GM12801 (cell line): ENCODE data around the gene MYMK.

Experiments
- CTCF ChIP-seq: IDR thresholded peaks from one replicate; pipeline ENCODE4 v1.5.1; 2011; ENCODE audit warnings: control low read depth; ENCODE audit not compliant: insufficient read length; ENCODE audit errors: extremely low read depth

Gene MYMK

GRCh38 chr9:133518706-133519449 lies 5.9 kb downstream of the MYMK start:
- no peak for TF ChIP-seq CTCF

DNA sequence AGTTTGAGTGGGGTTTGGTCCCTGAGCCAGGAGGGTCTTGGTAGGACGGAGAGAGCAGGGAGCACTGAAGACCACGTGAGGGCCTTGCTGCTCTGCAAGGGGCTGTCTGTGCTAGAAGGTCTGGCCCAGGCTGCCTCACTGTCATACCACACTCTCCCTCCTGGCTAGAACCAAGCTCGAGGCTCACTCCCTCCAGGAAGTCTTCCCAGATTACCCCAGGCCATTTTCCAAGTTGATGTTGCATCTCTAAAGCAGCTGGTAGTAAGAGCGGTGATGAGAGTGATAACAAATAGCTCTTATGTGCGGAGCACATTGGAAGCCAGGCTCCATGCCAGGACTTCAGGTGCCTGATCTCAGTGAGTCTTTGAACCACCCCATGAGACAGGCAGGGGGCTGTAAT lies 6.6 kb downstream of the MYMK start:
- TF ChIP-seq CTCF: no peak

DNA sequence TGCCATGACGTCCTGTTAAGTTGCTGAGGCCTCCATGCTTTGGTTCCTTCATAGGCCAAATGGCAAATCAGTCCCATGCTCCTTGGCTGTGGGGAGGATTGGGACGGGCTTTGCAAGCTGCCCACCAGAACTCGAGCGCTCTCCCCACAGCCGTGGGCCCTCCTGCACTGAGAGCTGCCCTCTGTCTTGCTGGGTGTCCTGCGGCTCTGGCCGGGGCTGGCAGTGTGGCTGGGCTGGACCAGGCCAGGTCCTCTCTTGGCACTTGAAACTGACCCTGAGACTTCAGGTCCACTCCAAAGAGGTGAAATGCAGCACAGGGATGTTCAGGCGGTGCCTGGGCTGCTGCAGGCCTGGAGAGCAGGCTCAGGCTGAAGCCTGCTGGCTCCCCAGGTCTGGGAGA lies 7.0 kb downstream of the MYMK start:
- TF ChIP-seq CTCF: no peak

- no peak for TF ChIP-seq CTCF
Observed at GRCh38 chr9:133516961-133517350, 7.8 kb downstream of the MYMK start.

DNA sequence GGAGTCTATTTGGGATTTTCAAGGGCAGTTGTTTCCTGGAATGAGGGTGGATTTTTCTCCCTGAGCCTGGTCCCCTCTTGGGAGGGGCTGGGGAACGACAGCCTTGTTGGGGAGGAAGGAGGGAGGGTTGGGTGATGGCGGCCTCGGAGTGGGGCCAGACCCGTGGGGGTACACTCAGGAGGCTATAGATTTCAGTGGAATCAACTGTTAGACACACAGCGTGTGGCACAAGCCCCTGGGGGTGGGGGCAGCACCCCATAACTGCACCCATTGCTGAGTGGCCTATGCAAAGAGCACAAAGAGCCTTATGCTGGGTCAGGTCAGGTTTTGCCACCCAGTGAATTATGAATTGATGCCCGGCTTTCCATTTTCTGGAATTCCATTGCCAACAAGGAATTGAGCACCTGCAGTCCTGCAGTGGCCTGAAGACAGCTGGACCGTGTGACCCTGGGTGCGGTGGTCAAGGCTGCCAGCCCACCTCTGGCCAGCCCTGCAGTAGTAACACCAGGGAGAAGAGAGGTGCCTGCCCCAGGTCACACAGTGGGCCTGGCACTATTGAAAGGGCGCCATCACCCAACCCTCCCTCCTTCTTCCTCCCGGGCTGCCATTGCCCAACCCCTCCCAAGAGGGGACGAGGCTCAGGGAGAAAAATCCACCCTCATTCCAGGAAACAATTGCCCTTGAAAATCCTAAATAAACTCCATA lies 8.4 kb downstream of the MYMK start:
- TF ChIP-seq CTCF: no peak

- TF ChIP-seq CTCF: no peak
Observed at GRCh38 chr9:133515615-133516255, 9.0 kb downstream of the MYMK start.

DNA sequence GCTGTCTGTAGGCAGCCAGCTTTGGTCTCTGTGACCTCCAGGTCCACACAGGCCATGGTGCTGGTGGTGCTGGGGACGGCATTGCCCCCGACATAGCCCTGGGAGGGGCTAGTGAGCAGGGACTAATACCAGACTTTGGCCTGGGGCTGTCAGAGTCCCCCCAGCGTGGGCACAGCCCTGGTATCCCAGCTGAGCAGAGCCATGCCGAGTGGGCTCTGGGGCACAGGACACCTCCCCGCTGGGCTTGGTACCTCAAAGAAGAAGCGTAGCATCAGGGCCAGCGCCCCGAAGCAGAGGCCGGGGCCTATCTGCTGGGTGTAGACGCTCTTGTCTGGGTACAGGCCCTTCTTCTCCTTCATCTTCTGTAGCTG lies 9.5 kb downstream of the MYMK start:
- TF ChIP-seq CTCF: no peak
